Lung (tissue), 12 donors: ENCODE results near the gene BSDC1. TPM values are rescaled to one million over a fixed set of nuclear protein-coding genes. Genes with fewer than 3 reads are reported as not detected.

Experiments
- ATAC-seq: fragments of 200-7000 bp; cut with Tn5 transposase; one replicate; pipeline ENCODE4 v1.9.1; 2020; ENCODE audit warnings: moderate number of reproducible peaks; ENCODE audit not compliant: insufficient read depth, low FRiP score
- DNase-seq, 3 donors: peaks; one replicate each; pipeline ENCODE4 v3.0.0-alpha.2; 2013 to 2017
- H3K27ac ChIP-seq, 2 donors: one replicate each; pipeline ENCODE4 v1.5.1; 2013; ENCODE audit warnings: mild to moderate bottlenecking in 2 of 2, moderate library complexity in 2 of 2, control low read depth in 1 of 2, inconsistent platforms in 1 of 2, low read depth in 1 of 2, low read length in 1 of 2
- H3K27me3 ChIP-seq, 3 donors: one replicate each; pipeline ENCODE4 v1.5.1; 2013; ENCODE audit warnings: low read length in 2 of 3; ENCODE audit not compliant: control insufficient read depth in 3 of 3, insufficient read depth in 3 of 3
- H3K36me3 ChIP-seq, 4 donors: one replicate each; pipeline ENCODE4 v1.5.1; 2013; ENCODE audit warnings: low read length in 4 of 4, mild to moderate bottlenecking in 1 of 4, moderate library complexity in 1 of 4; ENCODE audit not compliant: control insufficient read depth in 4 of 4, insufficient read depth in 4 of 4
- H3K4me1 ChIP-seq, 5 donors: one replicate each; pipeline ENCODE4 v1.5.1; 2013; ENCODE audit warnings: low read length in 5 of 5, mild to moderate bottlenecking in 2 of 5, moderate library complexity in 1 of 5; ENCODE audit not compliant: control insufficient read depth in 5 of 5, insufficient read depth in 5 of 5
- H3K4me3 ChIP-seq: one replicate; pipeline ENCODE4 v1.5.1; 2013; ENCODE audit warnings: mild to moderate bottlenecking, control low read depth, moderate library complexity
- H3K9ac ChIP-seq, 2 donors: one replicate each; pipeline ENCODE4 v1.5.1; 2013; ENCODE audit warnings: low read length in 2 of 2, control low read depth in 1 of 2; ENCODE audit not compliant: insufficient read depth in 1 of 2
- H3K9me3 ChIP-seq, 4 donors: one replicate each; pipeline ENCODE4 v1.5.1; 2013; ENCODE audit warnings: low read length in 3 of 4, mild to moderate bottlenecking in 1 of 4, moderate library complexity in 1 of 4; ENCODE audit not compliant: control insufficient read depth in 4 of 4, insufficient read depth in 3 of 4
- CTCF ChIP-seq: IDR thresholded peaks from 2 replicates; pipeline ENCODE4 v1.5.1; 2012; ENCODE audit warnings: mild to moderate bottlenecking; ENCODE audit errors: control extremely low read depth, extremely low read depth
- WGBS, 2 donors: extraction: QIAGEN DNeasy Blood & Tissue Kit; methylation state at CpG; one replicate each; pipeline ENCODE4 v1.1.7; 2013; 5-methylcytosine and 5-hydroxymethylcytosine counted together
- polyA plus RNA-seq, 2 donors: library from polyadenylated mRNA; stranded (reverse); fragments of 200-250 nt; gene quantifications; one replicate each; pipeline ENCODE4 v1.2.1, GENCODE V29; 2013
- total RNA-seq, 2 donors: library from RNA; depleted of rRNA in 1 of 2; stranded (reverse); fragments of >200 nt in 1 of 2; gene quantifications; one replicate each; pipeline ENCODE4 v1.2.1, GENCODE V29; 2014 to 2021
- donor health status: control.
- donor health status: control.
- donor health status: Bipolar disorder and iron deficiency.
- donor health status: healthy.
- donor health status: DM: yes; HTN: yes; CAD: no.

The BSDC1 gene
- total and polyA plus RNA-seq, 4 donors, result 32.8 to 80.5 (median 48.3) TPM

GRCh38 chr1:32338637-32339145, 55.5 kb downstream of the BSDC1 start:
- no peaks in the 10 kb centered on the region for H3K9me3 ChIP-seq
- peak overlapping the region in 1 of 2 donors; percentile 15 for H3K27ac ChIP-seq
- no peaks in the 10 kb centered on the region for H3K27me3 ChIP-seq
- peaks cover 0 to 28% (median 20%) of the 10 kb centered on the region in 5 donors for H3K4me1 ChIP-seq
- WGBS, 2 donors, result 80 to 90% methylated on average over 14 of the region's 14 CpGs
- ATAC-seq (no peak), DNase-seq (no peak)
- TF ChIP-seq CTCF, result no peak
- H3K9ac ChIP-seq, result no peak overlapping the region
- peaks cover 0 to 10% (median 0%) of the 10 kb centered on the region in 4 donors for H3K36me3 ChIP-seq
- H3K4me3 ChIP-seq, result no peak overlapping the region

- Histone ChIP-seq H3K27ac (peak overlapping the region in 1 of 2 donors; percentile 15), H3K4me1 (peaks cover 0 to 30% (median 22%) of the 10 kb centered on the region in 5 donors), H3K9ac (no peak overlapping the region), H3K4me3 (no peak overlapping the region), H3K9me3 (no peaks in the 10 kb centered on the region), H3K27me3 (no peaks in the 10 kb centered on the region), H3K36me3 (peaks cover 0 to 13% (median 4%) of the 10 kb centered on the region in 4 donors)
- no peak for TF ChIP-seq CTCF
- DNase-seq, result peak; percentile 25 to 58 (median 55)
- ATAC-seq, result no peak
- 54 to 56% methylated on average over 16 of the region's 16 CpGs for WGBS, 2 donors
Measured at GRCh38 chr1:32337855-32338636, 56.2 kb downstream of the BSDC1 start.

DNA sequence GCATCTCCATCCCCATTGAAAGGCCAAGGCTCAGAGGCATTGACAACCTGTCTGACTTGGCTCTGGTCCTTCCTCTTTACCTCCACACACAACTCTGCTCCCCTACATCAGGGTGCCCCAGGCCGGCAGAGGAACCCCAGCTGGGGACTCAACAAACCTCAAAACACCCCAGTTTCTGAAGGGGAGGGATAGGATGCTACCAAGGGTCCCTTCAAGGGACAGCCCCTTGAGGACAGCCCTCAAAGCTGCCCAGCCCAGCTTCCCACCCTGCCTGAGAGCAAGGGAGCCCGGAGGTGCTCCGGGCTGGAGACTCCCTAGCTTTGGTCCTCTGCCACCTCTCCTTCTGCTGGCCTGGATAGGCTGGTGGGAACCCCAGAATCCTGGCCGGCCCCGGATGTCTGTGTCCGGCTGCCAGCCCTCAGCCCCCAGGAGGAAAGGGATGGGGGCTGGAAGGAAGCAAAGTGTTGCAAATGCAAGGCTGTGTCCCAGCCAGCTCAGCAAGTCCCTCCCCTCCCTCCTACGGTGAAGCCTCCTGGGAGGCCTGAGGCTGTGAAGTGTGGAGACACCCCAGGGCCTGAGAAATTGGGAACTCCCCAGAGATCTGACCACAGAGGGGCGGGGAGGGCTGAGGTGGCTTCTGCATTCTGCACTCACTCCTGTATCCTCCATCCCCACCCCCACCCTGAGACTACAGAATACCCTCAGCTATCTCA, 57.1 kb downstream of the BSDC1 start:
- peak in 1 of 3 donors; percentile 32 for DNase-seq
- Histone ChIP-seq H3K4me3 (no peak overlapping the region), H3K27ac (peak overlapping the region in 1 of 2 donors; percentile 26), H3K4me1 (peaks cover 0 to 30% (median 25%) of the 10 kb centered on the region in 5 donors), H3K36me3 (peaks cover 6 to 20% (median 8%) of the 10 kb centered on the region in 4 donors), H3K9me3 (no peaks in the 10 kb centered on the region), H3K9ac (no peak overlapping the region), H3K27me3 (no peaks in the 10 kb centered on the region)
- 21 to 40% methylated on average over 8 of the region's 8 CpGs for WGBS, 2 donors
- TF ChIP-seq CTCF, result no peak
- ATAC-seq, result no peak
